ENCODE data around the gene PITX3.

PITX3 gene

GRCh38 chr10:102184606-102185005, 56.7 kb downstream of the PITX3 start:
- CTCF ChIA-PET, result interaction anchor here (0.7 to 1.9 kb wide), 3 partner anchors 15 to 168 kb away, joined by 3 to 5 read pairs (median 4); no protein-coding TSS in a partner anchor
- POLR2A ChIA-PET, result no interaction called here
- no peak for TF ChIP-seq ZNF518A (tag by site-specific recombination; conservative IDR thresholded peaks at IDR 0.05; ENCODE audit: low read depth)
- peak; percentile 62 for TF ChIP-seq EGR2 (tag by site-specific recombination; IDR thresholded peaks at IDR 0.05; ENCODE audit: low read depth)
- peak; percentile 64; the same call in 1 of the 2 replicates for TF ChIP-seq ZFHX2 (tag by site-specific recombination; conservative IDR thresholded peaks at IDR 0.05)
- no peak for TF ChIP-seq BCL11A (tag by site-specific recombination; IDR thresholded peaks at IDR 0.05; ENCODE audit: low read depth)
- no peak overlapping the region for H3K4me3 ChIP-seq (ENCODE audit: low read depth, low read length)
- H3K9me3 ChIP-seq (ENCODE audit: control insufficient read depth, insufficient read depth, low read depth, low read length), result no peaks in the 10 kb centered on the region
- no peaks in the 10 kb centered on the region for H3K4me1 ChIP-seq (ENCODE audit: control insufficient read depth, insufficient read depth, low read length)
- no peaks in the 10 kb centered on the region for H3K36me3 ChIP-seq (ENCODE audit: control insufficient read depth in 2 of 2, insufficient read depth in 1 of 2, low read length in 2 of 2)
- no peak overlapping the region for H3K27ac ChIP-seq (ENCODE audit: extremely low read depth, low read depth, low read length)

Measured in HEK293 (cell line).